GM23338 (cell line): ENCODE results near the gene ZFR2. TPM values are rescaled to one million over a fixed set of nuclear protein-coding genes. Genes with fewer than 3 reads are reported as not detected.

Source experiments
- ATAC-seq: fragments of 200-7000 bp; cut with Tn5 transposase; 3 replicates; pipeline ENCODE4 v1.9.1; 2020
- DNase-seq: peaks from one replicate; pipeline ENCODE4 v3.0.0-alpha.2; 2015; ENCODE audit warnings: low spot score
- H2AFZ ChIP-seq: fragments of 200-600 bp; sonication (generic); 2 replicates; pipeline ENCODE4 v1.8.0; 2016; ENCODE audit warnings: antibody characterized with exemption, mild to moderate bottlenecking, moderate library complexity
- H3F3A ChIP-seq: fragments of 200-600 bp; sonication (generic); replicated peaks from 2 replicates; pipeline ENCODE4 v1.8.0; 2017; ENCODE audit warnings: antibody characterized with exemption, mixed run types, low read depth
- H3K27ac ChIP-seq: fragments of 200-600 bp; sonication (generic); 2 replicates; pipeline ENCODE4 v1.6.1; 2016; ENCODE audit warnings: low read depth
- H3K27me3 ChIP-seq: fragments of 200-600 bp; sonication (generic); 2 replicates; pipeline ENCODE4 v1.8.0; 2016; ENCODE audit warnings: mild to moderate bottlenecking, mixed run types, moderate library complexity; ENCODE audit not compliant: insufficient read depth
- H3K36me3 ChIP-seq: fragments of 200-600 bp; sonication (generic); 2 replicates; pipeline ENCODE4 v1.8.0; 2016; ENCODE audit warnings: mild to moderate bottlenecking; ENCODE audit not compliant: insufficient read depth
- H3K4me1 ChIP-seq: fragments of 200-600 bp; sonication (generic); 2 replicates; pipeline ENCODE4 v1.8.0; 2016; ENCODE audit warnings: mild to moderate bottlenecking, moderate library complexity; ENCODE audit not compliant: insufficient read depth
- H3K4me2 ChIP-seq: fragments of 200-600 bp; sonication (generic); 2 replicates; pipeline ENCODE4 v1.7.1; 2017; ENCODE audit warnings: mixed run types
- H3K4me3 ChIP-seq: fragments of 200-600 bp; sonication (generic); 2 replicates; pipeline ENCODE4 v1.6.1; 2016; ENCODE audit warnings: mixed run types
- H3K79me2 ChIP-seq: fragments of 200-600 bp; sonication (generic); replicated peaks from 2 replicates; pipeline ENCODE4 v1.8.0; 2017; ENCODE audit warnings: mild to moderate bottlenecking; ENCODE audit not compliant: insufficient read depth
- H3K9me2 ChIP-seq: fragments of 200-600 bp; sonication (generic); 2 replicates; pipeline ENCODE4 v1.8.0; 2017; ENCODE audit not compliant: insufficient read depth
- H4K20me1 ChIP-seq: fragments of 200-600 bp; sonication (generic); replicated peaks from 2 replicates; pipeline ENCODE4 v1.8.0; 2017; ENCODE audit warnings: mild to moderate bottlenecking; ENCODE audit not compliant: insufficient read depth
- H3K27ac Mint-ChIP-seq: 2 replicates; pipeline ENCODE4 v1.8.0; 2020; ENCODE audit warnings: inconsistent platforms, mild to moderate bottlenecking, moderate library complexity, mixed read lengths
- H3K27me3 Mint-ChIP-seq: 3 replicates; pipeline ENCODE4 v1.8.0; 2022; ENCODE audit warnings: low read depth, mild to moderate bottlenecking, moderate library complexity, mixed read lengths, inconsistent platforms; ENCODE audit not compliant: insufficient read depth, poor library complexity
- H3K36me3 Mint-ChIP-seq: 3 replicates; pipeline ENCODE4 v1.8.0; 2021; ENCODE audit warnings: low read depth, mild to moderate bottlenecking, inconsistent platforms, moderate library complexity, mixed read lengths
- H3K4me1 Mint-ChIP-seq: 3 replicates; pipeline ENCODE4 v1.8.0; 2020; ENCODE audit warnings: mild to moderate bottlenecking, inconsistent platforms, mixed read lengths
- H3K4me3 Mint-ChIP-seq: 3 replicates; pipeline ENCODE4 v1.8.0; 2021; ENCODE audit warnings: moderate library complexity, mild to moderate bottlenecking, inconsistent platforms, mixed read lengths
- H3K9me3 Mint-ChIP-seq: 3 replicates; pipeline ENCODE4 v1.8.0; 2020; ENCODE audit warnings: moderate library complexity, mild to moderate bottlenecking, inconsistent platforms, mixed read lengths
- ETS1 ChIP-seq: IDR thresholded peaks from 2 replicates; pipeline ENCODE4 v1.6.1; 2016; ENCODE audit warnings: antibody characterized with exemption
- EZH2 ChIP-seq: fragments of 200-600 bp; sonication (generic); IDR thresholded peaks from one replicate; pipeline ENCODE4 v1.8.0; 2017; ENCODE audit warnings: antibody characterized with exemption, mild to moderate bottlenecking, low read depth; ENCODE audit not compliant: unreplicated experiment
- EZH2phosphoT487 ChIP-seq: fragments of 200-600 bp; sonication (generic); IDR thresholded peaks from one replicate; pipeline ENCODE4 v1.8.1; 2018; ENCODE audit warnings: antibody characterized with exemption; ENCODE audit not compliant: unreplicated experiment
- POLR2AphosphoS5 ChIP-seq: IDR thresholded peaks from 2 replicates; pipeline ENCODE4 v1.6.1; 2016; ENCODE audit warnings: antibody characterized with exemption, low read depth
- REST ChIP-seq: IDR thresholded peaks from one replicate; pipeline ENCODE4 v1.6.1; 2018; ENCODE audit warnings: antibody characterized with exemption; ENCODE audit not compliant: unreplicated experiment
- ZNF114 ChIP-seq: fragments of 250-450 bp; sonication (Bioruptor Pico); IDR thresholded peaks from 2 replicates; pipeline ENCODE4 v1.5.0; 2020; ENCODE audit warnings: mild to moderate bottlenecking, moderate library complexity
- polyA plus RNA-seq: library from polyadenylated mRNA; unstranded; fragments of >200 nt; fragmentation: Nextera tagmentation; extraction: Ambion mirVana; gene quantifications from 2 replicates; pipeline ENCODE4 v1.2.1, GENCODE V29; 2016
- total RNA-seq: library from RNA; depleted of rRNA; stranded (reverse); fragments of >200 nt; shearing (Covaris generic); gene quantifications from 2 replicates; pipeline ENCODE4 v1.2.3, GENCODE V29; 2014
- TF ChIP-seq, protein P1 (sequence below), 2 experiments: fragments of 200-600 bp in 1 of 2; sonication (generic) in 1 of 2; conservative IDR thresholded peaks; 2 replicates each; pipeline versions ENCODE4 v1.5.1 to v1.6.1; 2016 to 2017; ENCODE audit warnings: antibody characterized with exemption in 2 of 2, low read depth in 2 of 2, mild to moderate bottlenecking in 2 of 2, moderate library complexity in 1 of 2

Gene ZFR2
- total and polyA plus RNA-seq, 2 experiments from 2014 or later, result 15.8 to 31.3 TPM

DNA sequence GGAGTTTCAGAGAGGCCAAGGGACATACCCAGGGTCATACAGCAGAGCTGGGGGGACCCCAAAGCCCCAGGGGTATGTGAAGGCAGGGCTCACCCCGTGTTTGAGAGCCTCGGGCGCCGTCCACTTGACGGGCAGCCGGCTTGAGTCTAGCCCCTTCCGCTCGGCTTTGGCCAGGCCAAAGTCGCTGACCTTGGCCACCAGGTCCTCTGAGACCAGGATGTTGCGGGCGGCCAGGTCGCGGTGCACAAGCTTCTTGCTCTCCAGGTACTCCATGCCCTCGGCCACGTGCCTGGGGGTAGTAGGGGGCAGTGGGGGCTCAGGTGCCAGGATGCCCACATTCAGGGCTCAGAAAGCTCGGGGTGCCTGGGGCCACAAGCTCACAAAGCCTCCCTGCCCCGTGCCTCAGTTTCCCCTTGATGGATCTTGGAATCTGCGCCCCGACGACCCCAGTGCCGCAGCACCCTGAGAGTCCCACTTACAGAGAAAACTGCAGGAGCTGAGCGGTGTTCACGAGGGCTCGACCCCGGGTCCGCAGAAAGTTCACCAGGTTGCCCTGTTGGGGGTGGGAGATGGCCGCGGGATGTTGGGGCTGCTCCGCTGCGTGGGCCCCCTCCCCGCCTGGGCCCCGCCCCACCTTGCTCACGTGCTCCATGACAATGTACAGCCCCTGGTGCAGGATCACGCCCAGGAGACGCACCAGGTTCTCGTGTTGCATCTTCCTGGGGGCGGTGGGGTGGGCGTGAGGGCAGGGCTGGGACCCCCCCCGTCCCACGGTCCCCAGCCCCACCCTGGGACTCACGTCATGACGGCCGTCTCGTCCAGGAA, 89.7 kb downstream of the ZFR2 start:
- no peaks in the 10 kb centered on the region for H3K79me2 ChIP-seq
- H3K4me2 ChIP-seq, result no peak overlapping the region
- no peak overlapping the region for H2AFZ ChIP-seq
- Mint-ChIP-seq H3K27ac (no peak overlapping the region), H3K4me3 (no peak overlapping the region), H3K27me3 (peaks cover 9% of the 10 kb centered on the region), H3K9me3 (peaks cover 29% of the 10 kb centered on the region), H3K4me1 (peaks cover 2% of the 10 kb centered on the region; the same call in 1 of the 3 replicates), H3K36me3 (peaks cover 29% of the 10 kb centered on the region)
- H3K36me3 ChIP-seq, result peaks cover 4% of the 10 kb centered on the region; the same call in 1 of the 2 replicates
- H3K27ac ChIP-seq, result no peak overlapping the region
- no peak for TF ChIP-seq REST
- TF ChIP-seq ZNF114 (CRISPR knock-in tag), result no peak
- TF ChIP-seq POLR2AphosphoS5, result no peak
- no peak for TF ChIP-seq ETS1
- TF ChIP-seq EZH2, result no peak
- no peak for TF ChIP-seq EZH2phosphoT487
- TF ChIP-seq, protein P1, sequence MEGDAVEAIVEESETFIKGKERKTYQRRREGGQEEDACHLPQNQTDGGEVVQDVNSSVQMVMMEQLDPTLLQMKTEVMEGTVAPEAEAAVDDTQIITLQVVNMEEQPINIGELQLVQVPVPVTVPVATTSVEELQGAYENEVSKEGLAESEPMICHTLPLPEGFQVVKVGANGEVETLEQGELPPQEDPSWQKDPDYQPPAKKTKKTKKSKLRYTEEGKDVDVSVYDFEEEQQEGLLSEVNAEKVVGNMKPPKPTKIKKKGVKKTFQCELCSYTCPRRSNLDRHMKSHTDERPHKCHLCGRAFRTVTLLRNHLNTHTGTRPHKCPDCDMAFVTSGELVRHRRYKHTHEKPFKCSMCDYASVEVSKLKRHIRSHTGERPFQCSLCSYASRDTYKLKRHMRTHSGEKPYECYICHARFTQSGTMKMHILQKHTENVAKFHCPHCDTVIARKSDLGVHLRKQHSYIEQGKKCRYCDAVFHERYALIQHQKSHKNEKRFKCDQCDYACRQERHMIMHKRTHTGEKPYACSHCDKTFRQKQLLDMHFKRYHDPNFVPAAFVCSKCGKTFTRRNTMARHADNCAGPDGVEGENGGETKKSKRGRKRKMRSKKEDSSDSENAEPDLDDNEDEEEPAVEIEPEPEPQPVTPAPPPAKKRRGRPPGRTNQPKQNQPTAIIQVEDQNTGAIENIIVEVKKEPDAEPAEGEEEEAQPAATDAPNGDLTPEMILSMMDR (conservative IDR thresholded peaks at IDR 0.05; ENCODE audit: low read depth in 2 of 2), result no peak
- no peaks in the 10 kb centered on the region for H3K27me3 ChIP-seq
- no peaks in the 10 kb centered on the region for H3K9me2 ChIP-seq
- no peaks in the 10 kb centered on the region for H4K20me1 ChIP-seq
- H3K4me3 ChIP-seq, result no peak overlapping the region
- ATAC-seq (no peak), DNase-seq (no peak)
- H3F3A ChIP-seq, result no peaks in the 10 kb centered on the region
- H3K4me1 ChIP-seq, result no peaks in the 10 kb centered on the region
